Ascending aorta (tissue), 2 donors: ENCODE measurements around the gene LPXN. TPM values are rescaled to one million over a fixed set of nuclear protein-coding genes. Genes with fewer than 3 reads are reported as not detected.

Experiments used
- DNase-seq, 2 donors: peaks; one replicate each; pipeline ENCODE4 v3.0.0-alpha.2; 2019; ENCODE audit warnings: low spot score in 2 of 2
- H3K27ac ChIP-seq, 2 donors: fragments of 200-600 bp; sonication (generic); one replicate each; pipeline ENCODE4 v1.5.1; 2016 to 2017; ENCODE audit warnings: mild to moderate bottlenecking in 1 of 2
- H3K27me3 ChIP-seq: fragments of 200-600 bp; sonication (generic); one replicate; pipeline ENCODE4 v1.5.1; 2017
- H3K36me3 ChIP-seq, 2 donors: fragments of 200-600 bp; sonication (generic); one replicate each; pipeline ENCODE4 v1.5.1; 2016
- H3K4me1 ChIP-seq, 2 donors: fragments of 200-600 bp; sonication (generic); one replicate each; pipeline ENCODE4 v1.5.1; 2016 to 2017; ENCODE audit warnings: mild to moderate bottlenecking in 1 of 2
- H3K4me3 ChIP-seq, 2 donors: fragments of 200-600 bp; sonication (generic); one replicate each; pipeline ENCODE4 v1.5.1; 2016 to 2017; ENCODE audit warnings: mild to moderate bottlenecking in 1 of 2
- H3K9me3 ChIP-seq, 2 donors: fragments of 200-600 bp; sonication (generic); one replicate each; pipeline ENCODE4 v1.5.1; 2016
- intact Hi-C: fragments of 100-400 bp; cut with DNase I; formaldehyde crosslinking; loops from one replicate; pipeline ENCODE4 v1.15.1; 2023
- total RNA-seq: library from RNA; depleted of rRNA; stranded (reverse); fragments of >200 nt; gene quantifications from one replicate; pipeline ENCODE4 v1.1.0, GENCODE V29; 2016
- TF ChIP-seq, protein P1 (sequence below), 3 experiments: fragments of 200-600 bp in 2 of 3; fragments of 450-650 bp in 1 of 3; sonication (generic) in 2 of 3; IDR thresholded peaks; one replicate each; pipeline ENCODE4 v1.5.1; 2016 to 2019; ENCODE audit warnings: antibody characterized with exemption in 3 of 3, mild to moderate bottlenecking in 1 of 3, moderate library complexity in 1 of 3

Gene LPXN
- total RNA-seq, 1 donor from 2014 or later, result 2.1 TPM

DNA sequence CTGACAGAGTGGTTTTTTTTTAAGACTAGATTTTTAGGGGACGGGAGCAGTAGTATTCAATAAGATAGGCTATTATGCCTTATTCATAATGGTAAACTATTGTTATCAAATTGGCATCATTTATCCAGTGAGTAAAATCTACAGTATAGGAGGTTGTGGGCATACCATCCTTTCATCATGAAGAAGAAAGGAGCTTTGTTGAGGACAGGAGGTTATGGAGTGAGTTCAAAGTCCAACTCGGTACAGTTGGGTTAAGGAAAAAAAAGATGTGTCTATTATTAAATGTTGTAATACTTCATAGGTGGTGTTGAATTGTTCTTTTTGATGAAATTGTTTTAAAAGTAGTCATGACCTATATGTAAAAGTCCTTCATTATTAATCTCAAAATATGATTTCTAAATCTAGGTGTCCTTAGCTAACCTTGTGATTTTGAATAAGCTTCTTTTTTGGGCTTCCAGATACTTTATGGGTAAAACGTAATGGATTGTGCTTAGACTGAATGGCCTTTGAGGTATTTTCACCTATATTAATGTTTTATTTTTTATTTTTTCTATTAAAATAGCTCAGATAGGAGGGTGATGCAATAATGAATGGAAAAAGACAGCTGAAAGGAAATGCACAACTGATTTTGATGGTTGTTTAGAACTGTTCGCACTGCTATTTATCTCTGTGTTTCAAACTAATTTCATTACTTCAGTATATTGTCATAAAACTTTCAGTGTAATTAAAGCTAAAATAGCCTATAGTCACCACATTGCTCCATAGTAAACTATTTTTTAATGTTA, 31.5 kb upstream of the LPXN start:
- no peaks in the 10 kb centered on the region for H3K4me1 ChIP-seq
- peaks cover 14 to 24% of the 10 kb centered on the region in 2 donors for H3K36me3 ChIP-seq
- TF ChIP-seq, protein P1, sequence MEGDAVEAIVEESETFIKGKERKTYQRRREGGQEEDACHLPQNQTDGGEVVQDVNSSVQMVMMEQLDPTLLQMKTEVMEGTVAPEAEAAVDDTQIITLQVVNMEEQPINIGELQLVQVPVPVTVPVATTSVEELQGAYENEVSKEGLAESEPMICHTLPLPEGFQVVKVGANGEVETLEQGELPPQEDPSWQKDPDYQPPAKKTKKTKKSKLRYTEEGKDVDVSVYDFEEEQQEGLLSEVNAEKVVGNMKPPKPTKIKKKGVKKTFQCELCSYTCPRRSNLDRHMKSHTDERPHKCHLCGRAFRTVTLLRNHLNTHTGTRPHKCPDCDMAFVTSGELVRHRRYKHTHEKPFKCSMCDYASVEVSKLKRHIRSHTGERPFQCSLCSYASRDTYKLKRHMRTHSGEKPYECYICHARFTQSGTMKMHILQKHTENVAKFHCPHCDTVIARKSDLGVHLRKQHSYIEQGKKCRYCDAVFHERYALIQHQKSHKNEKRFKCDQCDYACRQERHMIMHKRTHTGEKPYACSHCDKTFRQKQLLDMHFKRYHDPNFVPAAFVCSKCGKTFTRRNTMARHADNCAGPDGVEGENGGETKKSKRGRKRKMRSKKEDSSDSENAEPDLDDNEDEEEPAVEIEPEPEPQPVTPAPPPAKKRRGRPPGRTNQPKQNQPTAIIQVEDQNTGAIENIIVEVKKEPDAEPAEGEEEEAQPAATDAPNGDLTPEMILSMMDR (IDR thresholded peaks at IDR 0.05), result no peak
- H3K27me3 ChIP-seq, result no peaks in the 10 kb centered on the region
- H3K4me3 ChIP-seq, result no peak overlapping the region
- no peaks in the 10 kb centered on the region for H3K9me3 ChIP-seq
- DNase-seq, result no peak
- intact Hi-C loops, result no loop called here
- no peak overlapping the region for H3K27ac ChIP-seq

DNA sequence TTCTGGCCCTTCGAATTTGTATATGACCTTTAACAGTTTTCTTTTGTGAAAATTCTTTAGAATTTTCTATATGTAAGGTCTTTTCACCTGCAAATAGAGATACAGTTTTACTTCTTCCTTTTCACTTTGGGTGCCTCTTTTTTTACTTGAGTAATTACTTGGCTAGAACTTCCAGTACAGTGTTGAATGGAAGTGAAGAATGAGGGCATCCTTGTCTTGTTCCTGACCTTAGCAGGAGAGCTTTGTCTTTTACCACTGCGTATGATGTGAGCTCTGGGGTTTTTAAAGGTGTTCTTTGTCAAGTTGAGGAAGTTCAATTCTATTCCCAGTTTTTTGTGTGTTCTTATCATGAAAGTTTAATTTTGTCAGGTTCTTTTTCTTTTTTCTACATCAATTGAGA, 24.9 kb upstream of the LPXN start:
- Histone ChIP-seq H3K4me3 (no peak overlapping the region), H3K9me3 (no peaks in the 10 kb centered on the region), H3K4me1 (no peaks in the 10 kb centered on the region), H3K36me3 (no peaks in the 10 kb centered on the region), H3K27me3 (no peaks in the 10 kb centered on the region), H3K27ac (no peak overlapping the region)
- TF ChIP-seq, protein P1 (IDR thresholded peaks at IDR 0.05), result no peak
- no peak for DNase-seq
- intact Hi-C loops, result no loop called here

DNA sequence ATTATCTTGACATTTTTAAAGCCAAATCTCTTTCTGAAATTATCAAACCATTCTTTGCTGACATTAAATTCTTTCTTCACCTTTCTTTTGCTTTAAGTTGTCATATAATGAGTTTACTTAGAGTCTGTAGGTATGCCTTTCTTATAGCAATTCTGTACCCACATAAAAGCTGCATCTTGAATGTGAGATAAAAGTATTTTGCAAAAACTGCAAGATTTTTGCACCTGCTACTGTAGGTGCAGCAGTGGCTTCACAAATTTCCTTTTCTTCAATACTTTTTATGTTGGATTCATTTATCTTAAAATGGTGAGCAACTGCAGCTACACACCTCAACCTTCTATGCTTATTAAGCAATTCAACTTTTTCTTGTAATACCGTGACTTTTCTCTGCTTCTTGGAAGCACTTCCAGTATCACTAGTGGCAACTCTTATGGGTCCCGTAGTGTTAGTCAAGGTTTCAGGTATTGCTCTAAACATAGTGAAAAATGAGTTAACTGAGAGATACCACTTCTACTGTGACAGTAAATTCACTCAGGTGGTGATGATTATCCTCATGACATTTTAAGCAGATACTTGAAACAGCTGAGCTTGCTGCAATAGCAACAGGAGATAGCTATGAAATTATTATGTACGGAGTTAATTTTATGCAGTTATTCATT, 22.0 kb upstream of the LPXN start:
- Histone ChIP-seq H3K9me3 (no peaks in the 10 kb centered on the region), H3K36me3 (no peaks in the 10 kb centered on the region), H3K4me1 (no peaks in the 10 kb centered on the region), H3K27me3 (no peaks in the 10 kb centered on the region), H3K27ac (no peak overlapping the region), H3K4me3 (no peak overlapping the region)
- intact Hi-C loops, result no loop called here
- no peak for DNase-seq
- TF ChIP-seq, protein P1 (IDR thresholded peaks at IDR 0.05), result no peak

DNA sequence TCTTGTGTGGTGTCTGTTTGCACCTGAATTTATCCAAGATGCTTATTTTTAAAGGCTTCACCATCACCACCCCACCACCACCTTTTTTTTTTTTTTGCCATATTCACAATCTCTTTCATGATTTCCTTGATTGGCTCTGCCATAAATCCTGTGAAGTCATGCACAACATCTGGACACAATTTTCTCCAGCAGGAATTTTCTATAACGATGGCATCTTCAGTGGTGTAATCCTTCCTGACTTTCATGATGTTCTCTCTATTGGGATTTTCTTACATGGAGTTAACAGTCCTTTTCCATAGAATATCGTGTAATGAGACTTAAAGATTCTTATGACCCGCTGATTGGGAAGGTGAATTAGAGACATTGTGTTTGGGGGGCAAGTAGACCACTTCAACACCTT, 21.0 kb upstream of the LPXN start:
- Histone ChIP-seq H3K4me3 (no peak overlapping the region), H3K4me1 (no peaks in the 10 kb centered on the region), H3K27me3 (no peaks in the 10 kb centered on the region), H3K9me3 (no peaks in the 10 kb centered on the region), H3K36me3 (no peaks in the 10 kb centered on the region), H3K27ac (no peak overlapping the region)
- intact Hi-C loops, result no loop called here
- no peak for DNase-seq
- TF ChIP-seq, protein P1 (IDR thresholded peaks at IDR 0.05), result no peak

DNA sequence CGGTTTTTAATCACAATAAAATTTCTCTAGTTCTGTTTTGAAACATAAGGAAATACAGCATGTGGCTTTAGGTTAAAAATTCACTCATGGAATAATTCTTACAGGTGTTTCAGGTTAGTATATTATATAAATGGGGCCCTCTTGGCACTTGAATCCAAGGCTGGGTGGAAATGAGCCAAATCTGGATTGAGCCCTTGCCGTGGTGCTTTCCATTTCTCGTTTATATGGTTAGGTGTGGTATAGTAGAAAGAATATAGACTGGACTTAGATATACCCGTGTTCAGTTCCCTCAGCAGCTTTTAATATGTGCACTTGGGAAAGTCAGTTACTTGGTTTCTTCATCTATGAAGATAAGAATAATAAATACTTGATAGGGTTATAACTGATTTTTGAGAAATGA, 19.2 kb upstream of the LPXN start:
- Histone ChIP-seq H3K27ac (no peak overlapping the region), H3K36me3 (no peaks in the 10 kb centered on the region), H3K4me1 (no peaks in the 10 kb centered on the region), H3K9me3 (no peaks in the 10 kb centered on the region), H3K27me3 (no peaks in the 10 kb centered on the region), H3K4me3 (no peak overlapping the region)
- intact Hi-C loops, result no loop called here
- no peak for DNase-seq
- TF ChIP-seq, protein P1 (IDR thresholded peaks at IDR 0.05), result no peak
